ENCODE data around the gene KCTD2. TPM values are rescaled to one million over a fixed set of nuclear protein-coding genes. Genes with fewer than 3 reads are reported as not detected.
A peak's percentile ranks its signal among the peaks of the same experiment; 100 is the strongest.

The KCTD2 gene
- polyA plus RNA-seq, 3 donors: 28.8 to 32.0 (median 30.2) TPM

- DNase-seq (ENCODE audit: extremely low read depth in 1 of 11, low read depth in 9 of 11, low spot score in 4 of 11): peak in 8 of 11 donors; percentile 61 to 88 (median 78)
These were observed 40.8 kb downstream of the KCTD2 start, which contains the start of gene SLC16A5 for GRCh38 chr17:75087558-75088453. TSS of gene SLC16A5 (plus strand) at chr17:75087954. CDS start at chr17:75093637, 5,683 bp downstream.

DNA sequence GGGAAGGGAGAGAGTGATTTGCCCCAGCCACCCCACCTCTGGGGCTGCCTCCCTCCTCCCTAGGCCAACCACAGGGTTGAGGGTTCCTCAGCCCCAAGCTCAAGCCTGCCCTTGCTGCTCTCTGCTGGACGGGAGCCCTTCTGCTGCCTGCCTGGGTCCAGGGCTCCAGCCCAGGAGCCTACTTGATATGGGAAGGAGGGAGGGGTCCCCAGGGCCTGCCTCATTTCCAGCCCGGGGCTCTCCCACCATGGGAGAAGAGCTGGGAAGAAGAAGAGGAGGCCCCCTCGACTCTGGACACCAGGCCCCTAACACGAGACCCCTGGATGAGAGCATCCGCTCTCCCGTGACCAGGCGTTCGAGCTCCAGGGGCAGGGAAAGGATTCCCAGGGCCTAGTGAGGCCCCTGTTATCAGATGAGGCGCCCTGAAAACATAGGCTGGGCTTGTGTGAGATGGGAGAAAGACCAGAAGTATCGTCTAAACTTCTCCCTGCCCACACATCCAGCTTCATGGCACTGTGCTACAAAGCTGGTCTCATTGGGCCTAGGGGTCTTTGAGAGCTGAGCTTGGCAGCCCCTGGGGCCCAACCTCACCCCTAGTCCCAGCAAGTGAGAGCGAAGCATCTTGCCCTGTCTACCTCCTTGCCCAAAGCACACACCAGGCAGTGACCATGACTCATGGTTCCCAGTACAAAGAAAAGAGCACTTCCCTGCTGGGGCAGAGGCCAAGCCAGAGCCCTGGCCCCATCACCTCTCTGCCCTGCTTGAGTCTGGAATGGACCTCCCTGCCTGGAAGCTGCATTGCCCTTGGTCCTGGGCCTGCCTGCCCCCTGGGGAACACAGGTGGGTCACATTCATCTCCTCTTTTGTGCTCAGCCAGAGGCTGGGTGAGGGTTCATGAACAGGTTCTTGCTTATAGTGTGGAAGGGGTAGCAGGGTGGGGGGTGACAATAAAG, 41.7 kb downstream of the KCTD2 start:
- DNase-seq (ENCODE audit: extremely low read depth in 1 of 11, low read depth in 9 of 11, low spot score in 4 of 11): no peak

GRCh38 chr17:75090871-75091854, 44.1 kb downstream of the KCTD2 start:
- no peak for DNase-seq (ENCODE audit: extremely low read depth in 1 of 11, low read depth in 9 of 11, low spot score in 4 of 11)

DNA sequence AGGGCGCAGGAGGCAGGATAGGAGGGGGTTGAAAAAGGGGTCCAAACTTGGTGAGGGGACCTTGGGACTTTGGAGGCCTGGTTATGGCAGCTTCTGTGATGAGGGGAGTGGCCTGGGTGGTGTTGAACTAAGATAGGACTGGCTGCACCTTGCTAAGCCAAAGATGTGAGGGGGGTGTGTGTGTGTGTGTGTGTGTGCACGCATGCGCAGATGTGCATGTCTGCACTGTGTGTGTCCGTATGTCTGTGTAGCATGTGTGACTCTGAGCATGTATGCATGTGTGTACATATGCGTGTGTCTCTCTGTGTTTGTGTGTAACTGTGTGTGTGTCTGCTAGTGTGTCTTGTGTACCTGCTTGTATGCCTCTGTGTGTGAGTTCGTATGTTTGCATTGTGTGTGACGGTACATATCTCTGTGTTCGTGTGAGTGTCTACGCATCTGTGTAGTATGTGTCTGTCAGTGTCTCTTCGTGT, 44.9 kb downstream of the KCTD2 start:
- DNase-seq (ENCODE audit: extremely low read depth in 1 of 11, low read depth in 9 of 11, low spot score in 4 of 11): no peak

- DNase-seq (ENCODE audit: extremely low read depth in 1 of 11, low read depth in 9 of 11, low spot score in 4 of 11): no peak
These were observed 46.6 kb downstream of the KCTD2 start for GRCh38 chr17:75093548-75094158.

DNA sequence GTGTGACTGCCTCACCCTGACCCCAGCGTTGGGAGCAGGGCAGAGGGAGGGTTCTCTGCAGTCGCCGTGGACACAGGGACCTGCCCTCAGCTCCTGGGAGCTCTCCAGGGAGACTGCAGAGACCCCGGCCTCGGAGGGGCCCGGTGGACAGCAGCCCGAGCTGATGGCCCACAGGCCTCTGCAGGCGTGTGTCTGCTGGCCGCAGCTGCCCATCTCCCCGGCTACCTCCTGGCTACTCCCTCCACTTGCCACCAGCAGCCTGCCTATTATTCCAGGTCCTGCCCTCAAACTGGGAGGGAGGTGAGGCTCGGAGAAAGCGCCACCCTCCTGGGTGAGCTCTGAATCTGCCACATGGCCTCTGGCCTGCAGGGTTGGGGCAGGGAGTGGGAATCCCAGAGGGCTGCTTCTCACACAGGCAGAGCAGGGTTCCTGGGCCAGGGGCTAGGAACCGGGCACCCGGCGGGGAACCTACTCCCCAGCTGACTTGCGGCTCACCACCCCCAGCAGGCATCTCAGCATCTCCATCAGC, 47.9 kb downstream of the KCTD2 start:
- DNase-seq (ENCODE audit: extremely low read depth in 1 of 11, low read depth in 9 of 11, low spot score in 4 of 11): no peak

- DNase-seq (ENCODE audit: extremely low read depth in 1 of 11, low read depth in 9 of 11, low spot score in 4 of 11): no peak
These were observed 49.1 kb downstream of the KCTD2 start for GRCh38 chr17:75096082-75096625.

DNA sequence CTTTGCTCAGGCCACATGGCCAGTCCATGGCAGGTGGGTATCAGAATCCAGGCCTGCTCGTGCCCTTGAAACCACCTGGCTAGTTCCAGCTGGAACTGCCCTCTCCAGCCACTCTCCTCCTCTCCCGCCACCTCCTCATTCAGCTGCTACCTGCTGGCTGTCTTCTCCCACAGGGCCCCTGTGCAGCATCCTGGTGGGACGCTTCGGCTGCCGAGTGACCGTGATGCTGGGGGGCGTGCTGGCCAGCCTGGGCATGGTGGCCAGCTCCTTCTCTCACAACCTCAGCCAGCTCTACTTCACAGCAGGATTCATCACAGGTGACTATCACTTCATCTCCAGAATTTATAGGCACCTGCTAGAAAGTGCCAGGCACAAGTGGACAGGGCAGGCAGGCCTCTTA, 50.8 kb downstream of the KCTD2 start:
- DNase-seq (ENCODE audit: extremely low read depth in 1 of 11, low read depth in 9 of 11, low spot score in 4 of 11): no peak

GRCh38 chr17:75098861-75099260, 51.8 kb downstream of the KCTD2 start:
- DNase-seq (ENCODE audit: extremely low read depth in 1 of 11, low read depth in 9 of 11, low spot score in 4 of 11): no peak

GRCh38 chr17:75099881-75100595, 53.0 kb downstream of the KCTD2 start:
- DNase-seq (ENCODE audit: extremely low read depth in 1 of 11, low read depth in 9 of 11, low spot score in 4 of 11): no peak

DNA sequence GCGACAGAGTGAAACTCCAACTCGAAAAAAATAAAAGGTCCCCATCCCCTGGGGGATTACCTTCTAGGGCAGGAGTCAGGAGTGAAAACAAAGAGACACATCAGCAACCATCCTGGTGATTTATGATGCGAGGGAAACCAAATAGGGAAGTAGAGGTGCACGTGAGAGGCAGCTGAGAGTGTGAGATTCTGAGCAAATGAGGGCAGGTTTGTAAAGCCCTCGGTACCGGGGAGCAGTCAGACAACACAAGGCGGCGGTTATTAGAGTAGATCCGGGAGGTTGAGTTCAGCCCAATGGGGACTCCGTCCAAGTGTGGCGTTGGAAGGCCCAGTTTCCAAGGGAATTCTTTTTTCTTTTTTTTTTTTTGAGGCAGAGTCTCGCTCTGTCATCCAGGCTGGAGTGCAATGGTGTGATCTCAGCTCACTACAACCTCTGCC, 55.4 kb downstream of the KCTD2 start:
- DNase-seq (ENCODE audit: extremely low read depth in 1 of 11, low read depth in 9 of 11, low spot score in 4 of 11): no peak

DNA sequence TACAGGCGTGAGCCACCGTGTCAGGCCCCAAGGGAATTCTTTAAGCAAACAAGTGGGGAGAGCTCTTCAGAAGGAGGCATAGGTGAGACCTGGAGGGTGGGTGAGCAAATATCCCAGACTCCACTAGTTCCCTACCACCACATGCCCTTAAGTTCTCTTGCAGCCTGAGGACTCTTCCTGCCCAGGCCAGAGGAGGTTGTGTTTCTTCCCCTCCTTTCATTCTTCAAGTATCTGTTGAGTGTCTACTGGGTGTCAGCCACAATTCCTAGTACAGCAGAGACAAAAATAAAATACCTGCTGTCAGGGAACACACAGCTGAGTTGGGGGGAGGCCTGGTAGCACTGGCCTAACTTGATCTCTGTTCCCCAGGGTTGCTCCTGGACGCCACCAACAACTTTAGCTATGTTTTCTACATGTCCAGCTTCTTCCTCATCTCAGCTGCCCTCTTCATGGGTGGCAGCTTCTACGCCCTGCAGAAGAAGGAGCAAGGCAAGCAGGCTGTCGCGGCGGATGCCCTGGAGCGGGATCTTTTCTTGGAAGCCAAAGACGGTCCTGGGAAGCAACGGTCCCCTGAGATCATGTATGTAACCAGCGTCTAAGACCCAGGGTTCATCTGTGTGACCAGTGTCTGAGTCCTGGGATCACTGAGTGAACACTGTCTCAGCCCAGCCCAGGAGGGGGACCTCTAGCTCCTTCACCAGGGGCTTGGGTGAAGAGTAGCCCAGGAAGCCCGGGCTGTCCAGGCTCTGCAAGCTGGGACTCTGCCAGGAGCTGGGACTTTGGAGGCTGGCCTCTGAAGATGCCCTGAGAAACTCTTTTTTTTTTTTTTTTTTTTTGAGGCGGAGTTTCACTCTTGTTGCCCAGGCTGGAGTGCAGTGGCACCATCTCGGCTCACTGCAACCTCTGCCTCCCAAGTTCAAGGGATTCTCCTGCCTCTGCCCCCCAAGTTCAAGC, 56.9 kb downstream of the KCTD2 start:
- DNase-seq (ENCODE audit: extremely low read depth in 1 of 11, low read depth in 9 of 11, low spot score in 4 of 11): no peak

DNA sequence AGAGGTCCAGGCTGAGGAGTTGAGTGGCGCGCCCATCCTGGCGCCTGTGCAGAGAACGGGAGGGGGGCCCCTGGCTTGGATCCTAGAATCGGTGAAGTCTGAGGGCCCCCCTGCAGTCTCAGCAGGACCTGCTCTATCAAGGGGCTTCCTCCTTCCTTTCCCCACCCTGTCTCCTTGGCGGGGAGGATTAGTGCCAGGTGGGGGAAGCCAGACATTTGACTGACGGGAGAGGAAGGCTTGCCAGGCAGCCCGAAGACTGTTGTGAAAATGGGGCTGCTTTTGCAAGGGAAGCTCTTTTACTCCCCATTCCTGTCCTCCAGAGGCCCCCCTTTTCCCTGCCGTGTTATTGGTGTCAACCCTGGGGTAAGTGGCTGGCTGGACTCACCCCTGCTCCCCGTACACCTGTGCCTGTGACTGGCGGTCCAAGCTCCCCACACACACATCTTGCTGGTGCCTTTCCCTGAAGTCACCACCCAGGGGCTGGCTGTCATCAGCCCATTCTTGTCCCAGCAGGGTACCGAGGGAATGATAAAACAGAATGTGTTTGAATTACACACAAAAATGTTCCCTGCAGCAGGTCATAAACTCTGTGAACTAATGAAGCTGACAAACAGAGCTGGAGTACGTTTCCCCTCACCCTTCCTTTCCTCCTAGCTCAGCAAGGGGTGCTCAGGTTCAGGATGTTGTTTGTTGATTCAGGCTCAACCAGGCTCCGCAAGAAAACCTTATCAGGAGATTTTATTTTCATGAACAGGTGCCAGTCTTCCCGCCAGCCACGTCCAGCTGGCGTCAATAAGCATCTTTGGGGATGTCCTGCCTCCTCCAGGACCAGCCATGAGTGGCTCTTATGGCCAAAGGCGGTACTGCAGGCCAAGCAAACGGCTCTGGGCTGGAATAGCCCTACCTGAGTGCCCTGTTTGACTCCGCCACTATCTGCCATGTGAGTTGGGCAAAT, 58.4 kb downstream of the KCTD2 start:
- no peak for DNase-seq (ENCODE audit: extremely low read depth in 1 of 11, low read depth in 9 of 11, low spot score in 4 of 11)

- DNase-seq (ENCODE audit: extremely low read depth in 1 of 11, low read depth in 9 of 11, low spot score in 4 of 11): no peak
These were observed 61.2 kb downstream of the KCTD2 start for GRCh38 chr17:75108193-75108592.

- DNase-seq (ENCODE audit: extremely low read depth in 1 of 11, low read depth in 9 of 11, low spot score in 4 of 11): no peak
These were observed 62.0 kb downstream of the KCTD2 start for GRCh38 chr17:75109046-75109406.
